Keratinocyte (primary cell): ENCODE data around the gene MRTFB.

ENCODE experiments used
- EZH2 ChIP-seq: IDR thresholded peaks from one replicate; pipeline ENCODE4 v1.6.1; 2012; ENCODE audit warnings: inconsistent platforms, mild to moderate bottlenecking, low read length, moderate library complexity
- TF ChIP-seq, protein P1 (sequence below), 3 experiments: IDR thresholded peaks in 1 of 3; conservative IDR thresholded peaks in 1 of 3; optimal IDR thresholded peaks in 1 of 3; 2 replicates in 2 of 3; 3 replicates in 1 of 3; pipeline versions ENCODE3 to v1.5.1; 2011; ENCODE audit warnings: low read length in 3 of 3, mild to moderate bottlenecking in 3 of 3, moderate library complexity in 2 of 3, control low read depth in 1 of 3, inconsistent platforms in 1 of 3; ENCODE audit not compliant: insufficient read depth in 2 of 3; ENCODE audit errors: extremely low read depth in 1 of 3

DNA sequence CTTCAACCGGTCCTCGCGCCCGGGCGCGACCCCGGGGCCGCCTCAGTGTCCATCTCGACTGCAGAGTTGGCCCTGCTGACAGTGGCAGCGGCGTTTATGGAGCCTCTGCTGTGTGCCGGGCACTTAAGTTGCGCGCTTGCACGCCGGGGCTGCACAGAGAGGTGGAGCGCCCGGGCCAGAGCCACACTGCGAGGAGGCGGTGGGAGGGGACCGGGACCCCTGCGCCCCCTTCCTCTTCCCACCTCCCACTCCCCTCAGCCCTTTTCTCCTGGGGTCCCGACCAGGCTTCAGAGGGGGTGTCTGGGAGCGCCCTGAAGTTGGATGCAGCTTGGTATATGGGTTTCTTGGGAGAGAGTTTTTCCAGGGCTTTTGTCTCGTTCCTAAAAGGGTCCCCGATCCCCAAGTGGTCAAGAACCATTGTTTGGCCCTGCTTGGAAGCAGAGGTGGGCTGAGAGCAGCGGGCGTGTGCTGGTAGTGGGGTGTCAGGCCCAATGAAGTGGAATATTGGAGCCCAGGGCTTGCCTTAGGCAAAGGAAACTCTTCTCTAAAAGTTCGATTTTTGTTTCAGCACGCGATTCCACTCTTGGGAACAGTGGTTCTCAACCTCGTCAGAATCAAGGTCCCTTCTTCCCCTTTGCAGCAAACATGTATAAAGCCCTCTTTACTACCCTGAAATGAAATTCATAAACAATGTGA, 605 bp downstream of the MRTFB start:
- TF ChIP-seq, protein P1, sequence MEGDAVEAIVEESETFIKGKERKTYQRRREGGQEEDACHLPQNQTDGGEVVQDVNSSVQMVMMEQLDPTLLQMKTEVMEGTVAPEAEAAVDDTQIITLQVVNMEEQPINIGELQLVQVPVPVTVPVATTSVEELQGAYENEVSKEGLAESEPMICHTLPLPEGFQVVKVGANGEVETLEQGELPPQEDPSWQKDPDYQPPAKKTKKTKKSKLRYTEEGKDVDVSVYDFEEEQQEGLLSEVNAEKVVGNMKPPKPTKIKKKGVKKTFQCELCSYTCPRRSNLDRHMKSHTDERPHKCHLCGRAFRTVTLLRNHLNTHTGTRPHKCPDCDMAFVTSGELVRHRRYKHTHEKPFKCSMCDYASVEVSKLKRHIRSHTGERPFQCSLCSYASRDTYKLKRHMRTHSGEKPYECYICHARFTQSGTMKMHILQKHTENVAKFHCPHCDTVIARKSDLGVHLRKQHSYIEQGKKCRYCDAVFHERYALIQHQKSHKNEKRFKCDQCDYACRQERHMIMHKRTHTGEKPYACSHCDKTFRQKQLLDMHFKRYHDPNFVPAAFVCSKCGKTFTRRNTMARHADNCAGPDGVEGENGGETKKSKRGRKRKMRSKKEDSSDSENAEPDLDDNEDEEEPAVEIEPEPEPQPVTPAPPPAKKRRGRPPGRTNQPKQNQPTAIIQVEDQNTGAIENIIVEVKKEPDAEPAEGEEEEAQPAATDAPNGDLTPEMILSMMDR (optimal IDR thresholded peaks at IDR 0.05 in 1 of 3, IDR thresholded peaks at IDR 0.05 in 1 of 3, conservative IDR thresholded peaks at IDR 0.05 in 1 of 3; ENCODE audit: extremely low read depth in 1 of 3, insufficient read depth in 2 of 3, low read length in 3 of 3), result no peak
- TF ChIP-seq EZH2, result no peak
